ENCODE measurements around the gene FAM47E. TPM values are rescaled to one million over a fixed set of nuclear protein-coding genes. Genes with fewer than 3 reads are reported as not detected.
"Not testable (repeated sequence)": the region's sequence is repeated elsewhere in the genome, so short reads cannot be mapped to it uniquely, and the experiment has no call there.

FAM47E gene
- polyA plus RNA-seq, 3 donors: 3.3 to 9.0 (median 8.4) TPM

DNA sequence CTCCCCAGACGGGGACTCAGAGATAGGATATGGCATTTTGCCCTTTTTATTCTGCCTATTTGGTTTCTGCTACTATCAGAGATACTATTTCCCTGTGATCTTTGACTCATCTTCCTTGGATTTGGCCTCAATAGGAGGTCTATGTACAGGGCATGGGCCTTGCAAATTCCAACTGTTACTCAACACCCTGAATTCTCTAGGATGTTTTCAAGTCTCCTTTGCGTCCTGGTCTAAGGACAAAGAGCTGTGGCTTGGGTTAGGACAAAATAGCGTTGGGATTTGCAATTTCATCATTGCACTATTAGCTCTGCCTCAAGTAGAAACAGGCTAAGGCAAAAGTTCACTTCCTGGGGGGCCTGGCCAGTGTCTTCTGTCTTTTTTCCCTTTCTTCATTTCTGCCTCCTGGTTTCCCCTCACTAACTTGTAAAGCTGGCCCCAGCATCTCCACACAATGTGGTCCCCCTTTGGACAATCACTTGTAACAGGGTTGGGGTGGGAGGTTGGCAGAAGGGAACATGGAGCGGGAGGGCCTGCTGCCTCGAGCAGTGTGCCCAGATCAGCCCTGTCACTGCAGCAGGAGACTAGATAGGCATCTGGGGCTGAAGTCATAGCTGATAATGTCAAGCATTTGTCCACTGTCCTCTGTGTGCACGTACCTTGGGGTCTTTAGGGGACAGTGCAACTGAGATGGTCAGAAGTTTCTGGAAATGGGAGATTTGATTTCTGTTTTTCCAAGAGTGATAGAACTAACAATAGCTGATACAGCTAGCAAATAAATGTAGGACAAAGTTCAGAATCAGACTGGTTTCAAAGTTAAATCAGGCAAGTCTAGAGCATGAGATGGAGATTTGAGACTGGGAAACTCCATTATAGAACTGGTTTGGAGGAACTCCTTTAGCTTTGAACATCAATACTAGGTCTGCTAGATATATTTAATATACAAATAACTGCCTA is 29.2 kb downstream of the FAM47E start:
- no peak overlapping the region for H3K27ac ChIP-seq (ENCODE audit: low read depth, low read length)
- 61 to 72% (median 64%) methylated on average over 6 of the region's 6 CpGs for WGBS, 3 donors

DNA sequence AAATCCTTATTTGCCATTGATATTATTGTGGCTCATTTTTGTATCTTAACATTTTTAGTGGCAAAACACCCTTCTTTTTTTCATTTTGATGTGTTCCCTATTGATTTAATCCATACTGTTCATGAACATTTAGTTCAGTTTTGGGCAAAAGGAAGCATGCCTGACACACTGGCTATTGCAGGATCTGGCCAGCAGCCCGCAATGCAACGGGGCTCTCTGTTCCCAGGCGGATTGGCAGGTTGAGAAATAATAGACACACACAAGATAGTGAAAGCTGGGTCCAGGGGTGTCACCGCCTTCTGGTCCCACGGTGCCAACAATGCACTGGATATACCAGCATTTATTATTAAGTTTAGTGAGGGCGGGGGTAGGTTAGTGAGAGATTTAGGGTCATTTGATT is 30.1 kb downstream of the FAM47E start:
- WGBS, 3 donors: 23 to 58% (median 57%) methylated on average over 6 of the region's 6 CpGs
- H3K27ac ChIP-seq (ENCODE audit: low read depth, low read length): not testable (repeated sequence)

DNA sequence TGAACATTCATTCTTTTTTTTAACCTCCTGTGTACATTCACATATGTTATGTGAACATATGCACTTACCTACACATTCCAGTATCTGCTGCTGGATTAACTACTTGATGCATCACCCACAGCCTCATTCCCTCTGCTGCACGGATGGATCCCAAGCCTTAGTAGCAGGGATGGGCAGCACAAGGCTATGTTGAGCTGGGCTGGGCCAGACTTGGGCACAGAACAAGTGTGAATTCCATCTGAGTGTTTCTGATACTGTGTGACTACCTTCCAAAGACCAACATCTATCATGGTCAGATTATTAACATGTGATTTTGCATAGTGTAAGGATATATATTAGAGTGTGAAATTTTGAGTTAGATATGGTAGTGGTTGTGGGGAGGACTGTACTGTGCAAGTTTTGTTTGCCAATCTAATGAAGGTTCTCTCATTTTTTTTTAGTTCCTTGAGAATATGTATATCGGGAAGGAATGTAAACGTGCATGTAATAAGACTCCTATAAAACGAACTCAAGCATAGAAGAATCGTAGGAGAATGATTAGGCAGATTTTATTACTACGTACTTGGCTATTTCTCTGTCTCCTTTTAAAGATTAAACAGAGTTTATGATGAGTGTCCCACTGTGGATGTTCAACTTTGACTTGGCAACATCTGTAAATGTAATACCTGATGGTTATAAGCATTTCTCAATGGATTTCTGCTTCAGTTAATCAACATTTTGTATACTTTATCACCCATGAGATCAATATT is 31.6 kb downstream of the FAM47E start:
- no peak overlapping the region for H3K27ac ChIP-seq (ENCODE audit: low read depth, low read length)
- WGBS, 3 donors: 82 to 88% (median 83%) methylated on average over 6 of the region's 6 CpGs

DNA sequence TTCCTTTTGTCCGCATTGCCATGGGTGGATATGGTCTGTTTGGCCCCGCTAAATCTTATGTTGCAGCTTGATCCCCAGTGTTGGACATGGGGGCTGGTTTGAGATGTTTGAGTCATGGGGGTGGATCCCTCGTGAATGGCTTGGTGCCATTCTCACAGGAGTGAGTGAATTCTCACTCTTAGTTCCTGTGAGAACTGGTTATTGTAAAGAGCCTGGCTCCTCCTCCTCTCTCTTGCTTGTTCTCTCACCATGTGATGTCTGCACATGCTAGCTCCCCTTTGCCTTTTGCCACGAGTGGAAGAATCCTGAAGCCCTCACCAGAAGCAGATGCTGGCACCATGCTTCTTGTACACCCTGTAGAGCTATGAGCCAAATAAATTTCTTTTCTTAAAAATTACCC is 32.4 kb downstream of the FAM47E start:
- H3K27ac ChIP-seq (ENCODE audit: low read depth, low read length): no peak overlapping the region
- WGBS, 3 donors: 75 to 88% (median 80%) methylated on average over 4 of the region's 4 CpGs

DNA sequence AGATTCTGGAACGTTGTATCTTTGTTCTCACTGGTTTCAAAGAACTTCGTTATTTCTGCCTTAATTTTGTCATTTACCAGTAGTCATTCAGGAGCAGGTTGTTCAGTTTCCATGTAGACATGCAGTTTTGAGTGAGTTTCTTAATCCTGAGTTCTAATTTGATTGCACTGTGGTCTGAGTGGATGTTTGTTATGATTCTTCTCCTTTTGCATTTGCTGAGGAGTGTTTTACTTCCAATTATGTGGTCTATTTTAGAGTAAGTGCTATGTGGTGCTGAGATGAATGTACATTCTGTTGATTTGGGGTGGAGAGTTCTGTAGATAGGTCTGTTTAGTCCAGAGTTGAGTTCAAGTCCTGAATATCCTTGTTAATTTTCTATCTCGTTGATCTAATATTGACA is 36.3 kb downstream of the FAM47E start:
- 80 to 85% (median 83%) methylated on average over 3 of the region's 3 CpGs for WGBS, 3 donors

DNA sequence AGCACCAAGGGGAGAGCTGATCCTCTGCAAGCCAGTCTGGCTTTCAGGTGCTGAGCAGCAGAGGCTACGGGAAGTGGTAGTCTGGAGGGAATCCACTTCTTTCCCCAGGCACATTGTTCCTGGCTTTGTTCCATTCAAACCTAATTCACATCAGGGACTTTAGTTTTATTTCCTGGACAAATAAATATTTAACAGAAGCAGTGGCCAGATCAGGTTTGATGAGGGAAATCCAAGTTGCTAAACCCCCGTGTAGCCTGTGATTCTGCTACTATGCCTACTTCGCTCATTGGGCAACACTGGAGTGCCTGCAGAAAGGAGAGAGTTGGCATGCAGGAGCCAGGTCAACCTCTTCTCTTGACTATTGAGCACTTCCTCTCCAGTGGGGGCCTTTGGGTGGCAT is 41.2 kb downstream of the FAM47E start:
- H3K27ac ChIP-seq (ENCODE audit: low read depth, low read length): no peak overlapping the region
- 71 to 85% (median 77%) methylated on average over 3 of the region's 3 CpGs for WGBS, 3 donors

More for the DNA sequence above, 36.3 kb downstream of the FAM47E start:
- H3K27ac ChIP-seq (ENCODE audit: low read depth, low read length): not testable (repeated sequence)

DNA sequence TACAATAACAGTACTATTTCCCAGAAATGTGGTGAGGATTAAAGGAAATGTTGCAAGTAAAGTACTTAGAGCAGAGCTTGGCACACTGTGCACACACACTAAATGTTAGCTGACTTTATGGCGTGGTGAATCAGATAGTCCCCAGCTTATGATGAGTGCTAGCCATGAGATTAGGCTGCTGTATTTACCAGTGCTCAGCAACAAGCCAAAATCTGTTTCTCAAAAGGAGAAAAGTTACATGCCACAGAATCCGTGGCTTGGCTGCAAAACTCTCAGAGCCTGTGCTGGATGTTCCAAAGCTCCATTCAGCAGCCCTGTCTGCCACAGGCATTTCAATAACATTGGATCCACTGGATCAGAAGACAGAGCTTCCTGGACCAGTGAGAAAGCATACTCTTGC is 42.3 kb downstream of the FAM47E start:
- 47 to 81% (median 61%) methylated on average over 2 of the region's 2 CpGs for WGBS, 3 donors
- no peak overlapping the region for H3K27ac ChIP-seq (ENCODE audit: low read depth, low read length)

DNA sequence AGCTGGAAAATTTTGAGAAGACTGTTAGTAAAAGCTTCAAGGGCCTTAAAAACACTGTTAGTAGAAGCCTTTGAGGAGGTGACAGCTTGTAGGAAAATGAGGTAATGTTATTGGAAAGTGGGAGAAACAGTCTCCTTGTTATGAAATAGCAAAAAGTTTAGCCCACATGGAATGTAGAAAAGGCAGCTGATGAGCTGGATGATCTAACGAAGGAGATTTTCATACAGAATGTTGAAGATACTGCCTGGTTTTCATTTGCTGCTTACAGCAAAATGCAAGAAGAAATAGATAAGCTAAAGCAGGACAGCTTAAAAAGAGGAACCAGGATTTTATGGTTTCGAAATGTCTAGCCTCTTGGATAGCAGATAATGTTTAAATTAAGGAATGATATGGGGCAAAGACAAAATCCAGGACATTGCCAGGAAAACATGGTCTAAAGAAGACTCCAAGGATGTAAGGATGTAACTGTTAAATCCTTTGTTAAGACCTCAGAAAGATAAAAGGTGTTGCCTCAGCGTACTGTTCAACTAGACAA is 44.8 kb downstream of the FAM47E start:
- H3K27ac ChIP-seq (ENCODE audit: low read depth, low read length): no peak overlapping the region
- 75 to 81% (median 76%) methylated on average over 3 of the region's 3 CpGs for WGBS, 3 donors

DNA sequence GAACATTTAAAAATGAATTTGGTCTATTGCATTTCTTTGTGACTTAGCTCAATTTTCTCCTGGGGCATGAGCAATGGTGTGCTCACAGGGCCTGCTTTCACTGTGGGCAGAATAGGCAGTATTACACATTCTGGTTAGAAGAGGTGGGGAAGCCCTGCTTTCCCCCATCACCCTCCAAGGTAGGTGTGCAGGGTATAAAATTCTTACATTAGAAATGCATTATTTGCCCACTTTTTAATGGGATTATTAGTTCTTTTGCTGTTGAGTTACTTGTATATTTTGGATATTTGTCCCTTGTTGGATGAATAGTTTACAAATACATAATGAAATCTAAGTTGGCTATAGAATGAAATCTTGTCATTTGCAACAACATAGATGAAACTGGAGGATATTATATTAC is 46.7 kb downstream of the FAM47E start:
- H3K27ac ChIP-seq (ENCODE audit: low read depth, low read length): no peak overlapping the region

DNA sequence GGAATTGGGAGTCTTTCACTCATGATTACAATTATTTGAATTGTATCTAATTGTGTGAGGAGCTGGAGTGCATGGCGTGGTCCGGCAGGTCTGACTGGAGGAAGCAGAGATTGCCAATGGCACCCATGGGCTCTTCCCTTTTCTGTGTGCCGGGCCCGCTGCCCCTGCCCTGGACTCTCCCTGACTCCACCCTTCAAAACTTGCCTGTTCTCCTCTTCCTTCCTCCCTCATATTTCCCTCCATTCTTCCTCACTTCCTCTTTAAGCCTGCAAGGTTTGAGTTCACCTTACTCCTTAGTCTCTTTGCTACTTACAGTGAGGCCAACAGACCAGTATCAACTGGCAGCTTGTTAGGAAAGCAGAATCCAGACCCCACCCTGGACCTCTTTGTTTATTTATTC is 48.5 kb downstream of the FAM47E start:
- H3K27ac ChIP-seq (ENCODE audit: low read depth, low read length): no peak overlapping the region
- WGBS, 3 donors: 55 to 98% (median 56%) methylated on average over 3 to 4 of the region's 4 CpGs

DNA sequence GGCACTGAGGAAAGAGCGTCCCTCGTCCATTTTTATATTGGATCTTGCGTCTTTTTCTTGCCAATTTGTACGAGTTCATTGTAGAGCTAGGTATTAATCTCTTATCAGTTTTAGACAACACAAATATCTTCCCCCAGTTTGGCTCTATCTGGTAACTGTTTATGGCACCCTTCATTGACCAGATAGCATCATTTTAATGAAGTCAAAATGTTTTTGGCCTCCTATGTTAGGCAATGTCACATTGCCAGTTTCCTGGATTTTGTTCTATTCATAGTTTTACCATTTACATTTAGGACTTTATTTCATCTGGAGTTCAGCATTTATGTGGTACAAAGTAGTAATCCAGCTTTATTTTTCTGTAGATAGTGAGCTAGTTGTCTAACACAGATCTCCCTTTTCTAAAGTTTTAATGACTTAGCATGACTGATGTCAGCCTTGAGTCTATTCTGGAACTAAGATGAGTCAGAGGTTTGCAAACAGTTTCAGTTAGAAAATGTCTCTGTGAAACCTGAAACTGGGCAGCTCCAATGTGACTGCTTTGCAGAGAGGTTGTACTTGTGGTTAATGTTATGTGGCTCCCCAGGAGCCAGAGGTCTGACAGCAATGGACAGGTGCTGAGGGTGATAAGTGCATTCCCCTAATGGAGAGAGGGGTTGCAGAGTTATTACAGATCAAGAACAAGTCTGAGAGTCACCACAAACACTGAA is 49.7 kb downstream of the FAM47E start:
- no peak overlapping the region for H3K27ac ChIP-seq (ENCODE audit: low read depth, low read length)
- 80 to 92% (median 92%) methylated on average over 4 of the region's 4 CpGs for WGBS, 3 donors

DNA sequence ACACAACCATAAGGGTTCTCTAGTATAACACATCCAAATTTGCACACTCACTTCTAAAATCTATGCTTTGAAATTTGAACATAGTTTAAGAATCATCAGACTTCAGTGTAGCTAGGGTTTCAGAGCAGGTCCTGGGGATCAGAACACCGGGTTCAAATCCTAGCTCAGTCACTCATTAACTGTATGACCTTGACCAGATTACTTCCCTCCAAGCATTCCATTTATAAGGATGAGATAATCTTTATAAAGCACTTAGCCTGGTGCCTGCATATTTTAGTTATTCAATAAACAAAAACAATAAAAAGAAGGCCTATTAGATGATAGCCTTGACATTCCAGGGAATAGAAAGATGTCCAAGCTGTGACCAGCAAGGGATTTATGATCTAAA is 50.2 kb downstream of the FAM47E start:
- no peak overlapping the region for H3K27ac ChIP-seq (ENCODE audit: low read depth, low read length)
- 32 to 78% (median 68%) methylated on average over 1 of the region's 1 CpG for WGBS, 3 donors

DNA sequence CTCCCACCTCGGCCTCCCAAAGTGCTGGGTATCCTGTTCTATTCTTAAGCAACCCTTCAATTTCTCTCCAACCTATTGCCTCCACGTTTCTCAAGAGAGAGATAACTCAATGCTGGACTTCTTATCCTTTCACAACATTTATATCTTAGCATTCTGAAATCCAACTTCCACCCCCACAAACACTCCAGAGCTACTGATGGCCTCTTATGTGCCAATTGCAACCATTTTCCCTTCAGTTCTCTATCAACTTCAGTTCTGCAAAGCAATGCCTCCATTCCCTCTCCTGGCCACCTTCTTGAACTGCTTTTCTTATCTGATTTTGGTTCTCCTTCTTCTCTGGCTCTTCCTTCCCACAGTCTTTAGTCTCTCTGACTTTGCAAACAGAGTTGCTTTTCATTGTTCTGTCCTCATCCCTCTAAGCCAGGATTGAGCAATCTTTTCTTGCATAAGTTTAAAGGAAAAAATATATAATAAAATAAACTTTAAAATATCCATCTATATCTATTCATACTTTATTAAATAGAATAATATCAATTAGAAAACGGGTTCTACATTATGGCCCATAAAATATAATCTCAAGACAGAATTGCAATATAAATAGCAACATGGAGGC is 51.4 kb downstream of the FAM47E start:
- no peak overlapping the region for H3K27ac ChIP-seq (ENCODE audit: low read depth, low read length)
- WGBS, 3 donors: 57 to 82% (median 57%) methylated on average over 3 of the region's 3 CpGs

DNA sequence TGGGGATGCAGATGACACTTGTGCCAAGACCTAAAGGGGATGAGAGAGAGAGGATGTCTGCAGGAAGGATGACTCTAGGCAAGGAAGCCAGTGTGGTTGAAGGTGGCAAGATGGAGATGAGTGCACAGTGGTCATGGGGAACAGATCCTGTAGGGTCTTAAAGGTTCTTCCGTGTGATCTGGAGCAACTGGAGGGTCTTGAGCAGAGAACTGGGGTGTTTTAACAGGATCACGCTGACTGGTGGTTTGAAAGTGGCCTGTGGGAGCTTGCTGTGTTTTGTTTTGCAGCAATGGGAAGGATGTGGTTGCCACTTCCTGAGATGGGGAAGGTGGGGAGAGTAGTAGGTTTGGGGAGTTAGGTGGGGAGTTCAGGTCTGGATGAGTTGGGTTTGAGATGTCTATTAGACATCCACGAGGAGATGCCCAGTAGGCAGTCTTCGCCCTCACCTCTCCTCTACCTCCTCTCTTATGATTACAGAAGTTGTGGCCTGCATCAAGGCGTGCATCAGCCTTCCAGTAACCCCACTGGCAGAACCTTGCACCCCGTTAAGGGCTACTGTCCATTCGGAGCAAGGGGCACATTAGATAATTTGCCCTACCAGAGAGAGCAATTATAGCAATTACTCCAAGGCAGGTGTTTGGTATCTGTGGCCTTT is 53.6 kb downstream of the FAM47E start:
- whole genome bisulfite sequencing, 3 donors: 55 to 88% (median 65%) methylated on average over 7 of the region's 7 CpGs
- H3K27ac ChIP-seq (ENCODE audit: low read depth, low read length): no peak overlapping the region

DNA sequence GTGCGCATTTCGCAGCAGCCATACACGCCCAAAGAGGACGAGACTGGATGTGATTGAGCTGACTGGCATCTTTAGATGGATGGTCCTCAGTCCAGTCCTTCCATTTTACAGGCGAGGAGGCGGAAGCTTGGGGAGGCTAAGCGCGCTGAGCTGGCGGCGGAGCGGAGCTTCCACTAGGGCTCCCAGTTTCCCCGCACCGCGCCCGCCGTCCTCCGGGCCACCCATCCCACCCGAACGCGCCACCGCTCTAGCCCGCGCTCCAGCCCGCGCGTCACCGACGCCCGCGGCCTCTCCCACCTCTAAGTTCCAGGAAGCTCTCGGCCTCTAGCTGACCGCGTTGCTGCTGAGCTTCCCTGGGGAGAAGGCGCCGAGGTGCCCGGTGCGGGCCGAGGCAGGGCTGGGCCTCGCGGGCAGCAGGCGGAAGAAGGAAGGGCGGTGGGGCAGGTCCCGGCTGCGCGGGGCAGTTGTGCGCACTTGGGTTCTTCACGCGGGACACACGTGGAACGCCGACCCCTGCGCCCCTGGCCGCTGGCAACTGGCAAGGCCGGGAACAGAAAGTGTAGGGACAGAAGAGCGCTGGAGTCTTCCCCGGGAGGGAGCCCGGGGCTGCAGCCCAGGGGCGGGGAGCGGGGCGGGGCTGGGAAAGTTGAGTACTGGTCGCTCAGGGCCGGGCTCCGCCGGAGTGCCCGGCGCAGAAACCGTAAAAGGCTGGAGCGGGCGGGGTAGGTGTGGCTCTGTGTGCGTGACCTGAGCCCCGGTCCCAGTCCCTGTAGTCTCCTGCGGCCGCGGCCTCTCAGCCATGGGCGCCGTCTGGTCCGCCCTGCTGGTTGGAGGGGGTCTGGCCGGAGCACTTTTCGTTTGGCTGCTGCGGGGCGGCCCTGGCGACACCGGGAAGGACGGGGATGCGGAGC is 54.7 kb downstream of the FAM47E start, which contains the start of gene STBD1:
STBD1 (plus strand) TSS at position 763 of the 911 bp plus-strand sequence; CDS start at position 800, 37 bp downstream.
- no peak within 1 kb of the TSS for H3K27ac ChIP-seq (ENCODE audit: low read depth, low read length)
- WGBS, 3 donors: 1% methylated on average over 77 to 85 of the region's 85 CpGs

DNA sequence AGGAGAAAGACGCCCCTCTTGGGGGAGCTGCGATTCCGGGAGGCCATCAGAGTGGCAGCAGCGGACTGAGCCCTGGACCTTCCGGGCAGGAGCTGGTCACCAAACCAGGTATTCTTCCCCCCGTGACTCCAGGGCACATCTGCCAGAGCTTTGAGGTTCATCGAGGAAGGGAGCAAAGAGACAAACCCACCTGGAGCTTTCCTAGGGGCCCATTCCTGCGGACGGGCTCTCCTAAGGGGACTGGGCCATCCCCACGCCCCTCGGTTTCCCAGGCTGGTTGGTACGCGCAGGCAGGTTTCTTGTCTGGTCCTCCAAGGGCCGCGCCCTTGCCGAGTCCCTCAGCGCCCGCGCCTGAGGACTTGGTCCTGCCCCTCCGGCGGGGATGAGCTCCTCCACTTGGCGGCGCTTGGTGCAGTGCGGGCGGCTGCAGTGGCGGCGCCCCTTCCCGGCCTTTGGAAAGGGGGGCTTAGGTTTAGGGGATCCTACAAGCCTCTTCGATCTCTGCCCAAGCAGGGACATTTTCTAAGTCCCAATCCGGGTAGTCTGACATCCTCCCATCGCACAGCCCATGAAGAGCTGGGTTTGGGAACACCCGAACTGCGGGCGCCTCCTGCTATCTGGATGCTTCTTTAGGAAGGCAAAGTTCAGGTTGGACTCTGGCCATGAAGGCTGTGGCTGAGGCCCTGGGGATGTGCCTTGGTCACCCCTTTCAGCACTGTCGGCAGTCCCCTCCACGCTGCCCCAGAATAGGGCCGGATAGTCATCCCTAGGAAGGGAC is 55.5 kb downstream of the FAM47E start:
- H3K27ac ChIP-seq (ENCODE audit: low read depth, low read length): no peak overlapping the region
- WGBS, 3 donors: 3 to 6% (median 6%) methylated on average over 37 of the region's 37 CpGs

All from adipose tissue (tissue), 3 donors.